GM21381 (cell line): ENCODE results near the gene MTA2.
A peak's percentile ranks its signal among the peaks of the same experiment; 100 is the strongest.

Experiments used
- ATAC-seq: cut with Tn5 transposase; IDR thresholded peaks from one replicate; pipeline ENCODE4 v1.9.1; 2021; ENCODE audit warnings: mild to moderate bottlenecking, moderate library complexity; ENCODE audit not compliant: unreplicated experiment

MTA2 gene

GRCh38 chr11:62612366-62613290, 11.0 kb upstream of the MTA2 start, which contains the start of the genes EML3 and ROM1:
Gene EML3, minus strand, starts transcription at chr11:62612775. Its CDS starts 318 bp downstream, at chr11:62612457.
Gene ROM1, plus strand, starts transcription at chr11:62613257. Its CDS starts 25 bp downstream, at chr11:62613282.
- ATAC-seq: peak; percentile 70

GRCh38 chr11:62611705-62612365, 10.2 kb upstream of the MTA2 start:
- ATAC-seq: no peak

- ATAC-seq: no peak
Measured at GRCh38 chr11:62610814-62611704, 9.4 kb upstream of the MTA2 start.

GRCh38 chr11:62610403-62610802, 8.7 kb upstream of the MTA2 start:
- ATAC-seq: no peak

GRCh38 chr11:62608776-62609175, 7.1 kb upstream of the MTA2 start:
- no peak for ATAC-seq

GRCh38 chr11:62607714-62608113, 6.0 kb upstream of the MTA2 start:
- no peak for ATAC-seq

- ATAC-seq: no peak
Measured at GRCh38 chr11:62605902-62606301, 4.2 kb upstream of the MTA2 start.

- no peak for ATAC-seq
Measured at GRCh38 chr11:62605467-62605866, 3.8 kb upstream of the MTA2 start.

GRCh38 chr11:62604460-62605120, 2.9 kb upstream of the MTA2 start:
- ATAC-seq: no peak

GRCh38 chr11:62603776-62604299, 2.2 kb upstream of the MTA2 start:
- ATAC-seq: no peak

GRCh38 chr11:62603072-62603408, 1.4 kb upstream of the MTA2 start:
- no peak for ATAC-seq

- no peak for ATAC-seq
Measured at GRCh38 chr11:62602141-62603071, 741 bp upstream of the MTA2 start.

GRCh38 chr11:62601122-62601371, 618 bp downstream of the MTA2 start:
- ATAC-seq: no peak

GRCh38 chr11:62600367-62601121, 1.1 kb downstream of the MTA2 start:
- no peak for ATAC-seq

GRCh38 chr11:62599901-62600300, 1.8 kb downstream of the MTA2 start:
- no peak for ATAC-seq

GRCh38 chr11:62599069-62599696, 2.5 kb downstream of the MTA2 start:
- peak; percentile 45 for ATAC-seq

- ATAC-seq: no peak
Measured at GRCh38 chr11:62595124-62595523, 6.5 kb downstream of the MTA2 start.

GRCh38 chr11:62593434-62594044, 8.1 kb downstream of the MTA2 start:
- no peak for ATAC-seq
